Activated CD8-positive, alpha-beta memory T cell treated with anti-CD3 and anti-CD28 coated beads for 1 hour (primary cell): ENCODE data around the gene POTEB2.
"Not testable (repeated sequence)": the region's sequence is repeated elsewhere in the genome, so short reads cannot be mapped to it uniquely, and the experiment has no call there.

Source experiments
- DNase-seq, 2 donors: peaks; one replicate each; pipeline ENCODE4 v3.0.0-alpha.2; 2020; ENCODE audit warnings: low read depth in 1 of 2; ENCODE audit errors: extremely low read depth in 1 of 2

The POTEB2 gene

GRCh38 chr15:20866214-20866613, at the start of gene POTEB2:
Gene POTEB2, minus strand, starts transcription at chr15:20866314. Its CDS starts 33 bp downstream, at chr15:20866281.
- not testable (repeated sequence) for DNase-seq

GRCh38 chr15:20879916-20880315, 13.8 kb upstream of the POTEB2 start:
- not testable (repeated sequence) for DNase-seq

- not testable (repeated sequence) for DNase-seq
Measured at GRCh38 chr15:20878464-20878863, 12.3 kb upstream of the POTEB2 start.

GRCh38 chr15:20877819-20878218, 11.7 kb upstream of the POTEB2 start:
- not testable (repeated sequence) for DNase-seq
